ENCODE data around the gene PBX1. TPM values are rescaled to one million over a fixed set of nuclear protein-coding genes. Genes with fewer than 3 reads are reported as not detected.

PBX1 gene
- polyA plus RNA-seq, 3 donors = 0.07 TPM; not detected in 2

DNA sequence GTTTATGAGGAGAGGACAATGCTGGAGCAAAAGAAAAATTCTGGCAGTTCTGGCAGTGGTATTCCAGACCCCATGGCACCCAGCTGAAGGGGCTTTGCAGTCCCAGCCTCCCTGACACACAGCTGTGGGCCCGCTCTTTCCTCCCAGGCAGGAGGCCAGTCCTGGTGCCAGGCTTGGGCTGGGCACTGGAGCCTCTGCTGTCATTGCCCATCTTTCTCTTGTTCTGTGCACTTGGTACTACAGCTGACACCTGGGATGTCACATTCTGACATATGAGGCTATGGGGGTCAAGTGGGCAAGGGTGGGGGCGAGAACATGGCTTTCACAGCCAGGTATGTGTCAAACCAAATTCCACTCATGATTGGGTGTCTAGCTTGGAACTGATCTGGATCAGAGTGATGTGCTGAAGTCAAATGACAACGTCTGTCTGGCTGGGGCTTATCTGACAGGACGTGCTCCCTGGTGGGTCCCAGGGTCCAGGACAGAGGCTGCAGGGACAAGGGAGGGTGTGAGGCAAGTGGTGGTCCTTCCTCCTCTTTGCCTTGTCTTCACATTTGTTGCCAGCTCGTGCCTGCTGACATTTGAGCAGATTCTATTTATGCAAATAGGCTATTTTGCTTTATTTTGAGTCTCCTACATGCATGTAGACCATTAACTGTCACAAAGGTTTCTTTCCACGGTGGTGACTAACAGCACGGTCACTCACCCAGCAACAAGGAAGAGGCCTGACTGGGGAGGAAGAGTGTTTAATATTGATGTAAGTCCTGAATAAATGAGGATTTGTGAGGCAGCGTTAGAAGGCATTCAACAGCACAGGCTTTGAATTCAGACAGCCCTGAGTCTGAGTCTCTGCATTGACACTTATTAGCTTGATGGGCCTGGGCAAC, 336.3 kb downstream of the PBX1 start:
- Histone ChIP-seq H3K27me3 (ENCODE audit: control insufficient read depth in 2 of 2, insufficient read depth in 2 of 2, low read length in 2 of 2) (no peaks in the 10 kb centered on the region), H3K79me2 (ENCODE audit: insufficient read depth, low read length) (no peaks in the 10 kb centered on the region), H3K4me1 (ENCODE audit: control insufficient read depth in 1 of 2, insufficient read depth in 2 of 2, low read length in 2 of 2) (no peaks in the 10 kb centered on the region), H3K27ac (ENCODE audit: low read depth in 1 of 2, low read length in 2 of 2) (no peak overlapping the region), H3K36me3 (replicated peaks in 1 of 2; ENCODE audit: control insufficient read depth in 1 of 2, insufficient read depth in 2 of 2, low read length in 2 of 2) (no peaks in the 10 kb centered on the region), H3K9ac (ENCODE audit: insufficient read depth, low read length, poor library complexity, severe bottlenecking) (no peak overlapping the region), H4K20me1 (ENCODE audit: insufficient read depth, low read length) (no peaks in the 10 kb centered on the region), H3K4me2 (replicated peaks; ENCODE audit: extremely low read depth, low read length, poor library complexity, severe bottlenecking) (no peak overlapping the region), H3K9me3 (replicated peaks in 1 of 2; ENCODE audit: control insufficient read depth in 1 of 2, insufficient read depth in 1 of 2, low read length in 2 of 2) (peaks cover 0 to 5% of the 10 kb centered on the region in 2 donors), H3K4me3 (replicated peaks in 1 of 3; ENCODE audit: low read depth in 2 of 3, low read length in 3 of 3) (no peak overlapping the region), H2AFZ (ENCODE audit: insufficient read depth, low read depth, low read length, poor library complexity, severe bottlenecking) (no peak overlapping the region)
- no peak overlapping the region for H3K27ac Mint-ChIP-seq
- TF ChIP-seq CTCF (IDR thresholded peaks at IDR 0.05) = no peak
- WGBS (ENCODE audit: insufficient coverage) = 83% methylated on average over 5 of the region's 8 CpGs
- DNase-seq = no peak
- H3K4me3 Mint-ChIP-seq = no peak overlapping the region
- H3K36me3 Mint-ChIP-seq = no peaks in the 10 kb centered on the region
- peaks cover 0 to 2% (median 1%) of the 10 kb centered on the region in 3 donors for H3K27me3 Mint-ChIP-seq (ENCODE audit: low read depth in 3 of 3)
- intact Hi-C loops (cut with micrococcal nuclease) = no loop called here
- H3K9me3 Mint-ChIP-seq = peaks cover 0 to 9% (median 3%) of the 10 kb centered on the region in 7 donors
- H3K4me1 Mint-ChIP-seq = no peaks in the 10 kb centered on the region

- WGBS (ENCODE audit: insufficient coverage) = no CpG with 5 or more reads among the region's 5 CpGs
- Mint-ChIP-seq H3K27me3 (ENCODE audit: low read depth in 3 of 3) (peaks cover 0 to 1% (median 0%) of the 10 kb centered on the region in 3 donors), H3K4me3 (no peak overlapping the region), H3K4me1 (no peaks in the 10 kb centered on the region), H3K27ac (no peak overlapping the region), H3K36me3 (no peaks in the 10 kb centered on the region), H3K9me3 (peaks cover 0 to 9% (median 2%) of the 10 kb centered on the region in 7 donors)
- Histone ChIP-seq H3K79me2 (ENCODE audit: insufficient read depth, low read length) (no peaks in the 10 kb centered on the region), H3K4me1 (ENCODE audit: control insufficient read depth in 1 of 2, insufficient read depth in 2 of 2, low read length in 2 of 2) (no peaks in the 10 kb centered on the region), H3K4me2 (replicated peaks; ENCODE audit: extremely low read depth, low read length, poor library complexity, severe bottlenecking) (no peak overlapping the region), H4K20me1 (ENCODE audit: insufficient read depth, low read length) (no peaks in the 10 kb centered on the region), H3K9me3 (replicated peaks in 1 of 2; ENCODE audit: control insufficient read depth in 1 of 2, insufficient read depth in 1 of 2, low read length in 2 of 2) (peaks cover 0 to 3% of the 10 kb centered on the region in 2 donors), H3K9ac (ENCODE audit: insufficient read depth, low read length, poor library complexity, severe bottlenecking) (no peak overlapping the region), H3K27ac (ENCODE audit: low read depth in 1 of 2, low read length in 2 of 2) (no peak overlapping the region), H3K27me3 (ENCODE audit: control insufficient read depth in 2 of 2, insufficient read depth in 2 of 2, low read length in 2 of 2) (no peaks in the 10 kb centered on the region), H2AFZ (ENCODE audit: insufficient read depth, low read depth, low read length, poor library complexity, severe bottlenecking) (no peak overlapping the region), H3K36me3 (replicated peaks in 1 of 2; ENCODE audit: control insufficient read depth in 1 of 2, insufficient read depth in 2 of 2, low read length in 2 of 2) (no peaks in the 10 kb centered on the region), H3K4me3 (replicated peaks in 1 of 3; ENCODE audit: low read depth in 2 of 3, low read length in 3 of 3) (no peak overlapping the region)
- DNase-seq = no peak
- TF ChIP-seq CTCF (IDR thresholded peaks at IDR 0.05) = no peak
- intact Hi-C loops (cut with micrococcal nuclease) = no loop called here
These were observed 342.0 kb downstream of the PBX1 start for GRCh38 chr1:164901031-164901430.

Small RNAs within 50 kb of the gene (small RNA-seq; reads per million reads assigned to genes)
- gene RF00017 (ENCODE audit: insufficient read length, low read depth) (not detected), gene RF00019 (ENCODE audit: insufficient read length, low read depth) (not detected), gene RNU6-171P (ENCODE audit: insufficient read length, low read depth) (not detected)

All from CD14-positive monocyte (primary cell).